SK-N-SH treated with all-trans-retinoic acid at 6 μM for 48 hours (cell line): ENCODE results near the gene HCLS1.

Experiments used
- ATAC-seq: fragments of 200-7000 bp; cut with Tn5 transposase; 3 replicates; pipeline ENCODE4 v1.9.1; 2020; ENCODE audit warnings: mild to moderate bottlenecking, moderate library complexity
- ARNTL ChIP-seq: fragments of 450-650 bp; formaldehyde crosslinking; IDR thresholded peaks from 2 replicates; pipeline ENCODE4 v1.5.0; 2020; ENCODE audit warnings: low read depth, mild to moderate bottlenecking, moderate library complexity, borderline replicate concordance
- BACH2 ChIP-seq: fragments of 250-450 bp; sonication (Bioruptor Pico); IDR thresholded peaks from 2 replicates; pipeline ENCODE4 v1.9.0; 2021; ENCODE audit warnings: mild to moderate bottlenecking, borderline replicate concordance
- CSDC2 ChIP-seq: fragments of 250-450 bp; sonication (Bioruptor Pico); IDR thresholded peaks from 2 replicates; pipeline ENCODE4 v1.5.0; 2020; ENCODE audit warnings: mild to moderate bottlenecking, moderate library complexity
- CSRNP3 ChIP-seq: fragments of 250-450 bp; sonication (Bioruptor Pico); IDR thresholded peaks from 2 replicates; pipeline ENCODE4 v1.5.1; 2021; ENCODE audit warnings: mild to moderate bottlenecking, moderate library complexity
- ESRRG ChIP-seq: fragments of 250-450 bp; sonication (Bioruptor Pico); IDR thresholded peaks from 2 replicates; pipeline ENCODE4 v1.6.1; 2021; ENCODE audit warnings: mild to moderate bottlenecking
- ISL1 ChIP-seq: fragments of 250-450 bp; sonication (Bioruptor Pico); IDR thresholded peaks from 2 replicates; pipeline ENCODE4 v2.1.2; 2022; ENCODE audit warnings: mild to moderate bottlenecking, moderate library complexity
- OSR1 ChIP-seq: fragments of 250-450 bp; sonication (Bioruptor Pico); IDR thresholded peaks from 2 replicates; pipeline ENCODE4 v1.8.0; 2022; ENCODE audit warnings: moderate library complexity, mild to moderate bottlenecking, inconsistent platforms
- POU6F1 ChIP-seq: fragments of 250-450 bp; sonication (Bioruptor Pico); IDR thresholded peaks from 2 replicates; pipeline ENCODE4 v1.8.0; 2021; ENCODE audit warnings: low read depth, mild to moderate bottlenecking, moderate library complexity, borderline replicate concordance
- PPARA ChIP-seq: fragments of 250-450 bp; sonication (Bioruptor Pico); IDR thresholded peaks from 2 replicates; pipeline ENCODE4 v1.5.0; 2020; ENCODE audit warnings: mild to moderate bottlenecking, borderline replicate concordance
- SNAI2 ChIP-seq: fragments of 250-450 bp; sonication (Bioruptor Pico); IDR thresholded peaks from 2 replicates; pipeline ENCODE4 v1.5.0; 2020; ENCODE audit warnings: mild to moderate bottlenecking, moderate library complexity
- TCF4 ChIP-seq: fragments of 250-450 bp; sonication (Bioruptor Pico); IDR thresholded peaks from 2 replicates; pipeline ENCODE4 v1.8.0; 2021; ENCODE audit warnings: mild to moderate bottlenecking, moderate library complexity, borderline replicate concordance
- TOX ChIP-seq: fragments of 250-450 bp; sonication (Bioruptor Pico); IDR thresholded peaks from 2 replicates; pipeline ENCODE4 v1.8.0; 2021; ENCODE audit warnings: mild to moderate bottlenecking, moderate library complexity, borderline replicate concordance
- TSHZ2 ChIP-seq: fragments of 250-450 bp; sonication (Bioruptor Pico); IDR thresholded peaks from 2 replicates; pipeline ENCODE4 v1.5.0; 2020; ENCODE audit warnings: mild to moderate bottlenecking, moderate library complexity
- ZC3H10 ChIP-seq: fragments of 250-450 bp; sonication (Bioruptor Pico); IDR thresholded peaks from 2 replicates; pipeline ENCODE4 v1.5.1; 2021; ENCODE audit warnings: mild to moderate bottlenecking, moderate library complexity
- ZFP3 ChIP-seq: fragments of 250-450 bp; sonication (Bioruptor Pico); IDR thresholded peaks from 2 replicates; pipeline ENCODE4 v1.5.0; 2020; ENCODE audit warnings: mild to moderate bottlenecking, moderate library complexity
- ZFP30 ChIP-seq: fragments of 450-650 bp; formaldehyde crosslinking; IDR thresholded peaks from 2 replicates; pipeline ENCODE4 v1.5.0; 2022; ENCODE audit warnings: mild to moderate bottlenecking, moderate library complexity
- ZNF565 ChIP-seq: fragments of 450-650 bp; formaldehyde crosslinking; conservative IDR thresholded peaks from 2 replicates; pipeline ENCODE4 v1.5.0; 2020; ENCODE audit warnings: low read depth, mild to moderate bottlenecking, moderate library complexity
- ZNF70 ChIP-seq: fragments of 450-650 bp; formaldehyde crosslinking; IDR thresholded peaks from 2 replicates; pipeline ENCODE4 v1.5.0; 2020; ENCODE audit warnings: mild to moderate bottlenecking, moderate library complexity
- ZNF8 ChIP-seq: fragments of 450-650 bp; formaldehyde crosslinking; IDR thresholded peaks from 2 replicates; pipeline ENCODE4 v1.5.0; 2020; ENCODE audit warnings: mild to moderate bottlenecking, moderate library complexity
- TF ChIP-seq, protein P1 (sequence below): fragments of 250-450 bp; sonication (Bioruptor Pico); IDR thresholded peaks from 2 replicates; pipeline ENCODE4 v1.8.0; 2020; ENCODE audit warnings: mild to moderate bottlenecking, moderate library complexity, borderline replicate concordance

Gene HCLS1

GRCh38 chr3:121663171-121663847 is 2.6 kb upstream of the HCLS1 start:
- no peak for ATAC-seq
- no peak for TF ChIP-seq ZNF565 (CRISPR knock-in tag)
- TF ChIP-seq TSHZ2 (CRISPR knock-in tag): no peak
- no peak for TF ChIP-seq TCF4
- no peak for TF ChIP-seq CSDC2
- TF ChIP-seq ARNTL (CRISPR knock-in tag): no peak
- no peak for TF ChIP-seq ISL1 (CRISPR knock-in tag)
- no peak for TF ChIP-seq TOX (CRISPR knock-in tag)
- no peak for TF ChIP-seq SNAI2 (CRISPR knock-in tag)
- no peak for TF ChIP-seq ZNF8 (CRISPR knock-in tag)
- TF ChIP-seq ZNF70 (CRISPR knock-in tag): no peak
- TF ChIP-seq PPARA: no peak
- TF ChIP-seq ZFP3: no peak
- TF ChIP-seq ZC3H10: no peak
- TF ChIP-seq BACH2 (CRISPR knock-in tag): no peak
- no peak for TF ChIP-seq POU6F1 (CRISPR knock-in tag)
- TF ChIP-seq OSR1: no peak
- TF ChIP-seq, protein P1, sequence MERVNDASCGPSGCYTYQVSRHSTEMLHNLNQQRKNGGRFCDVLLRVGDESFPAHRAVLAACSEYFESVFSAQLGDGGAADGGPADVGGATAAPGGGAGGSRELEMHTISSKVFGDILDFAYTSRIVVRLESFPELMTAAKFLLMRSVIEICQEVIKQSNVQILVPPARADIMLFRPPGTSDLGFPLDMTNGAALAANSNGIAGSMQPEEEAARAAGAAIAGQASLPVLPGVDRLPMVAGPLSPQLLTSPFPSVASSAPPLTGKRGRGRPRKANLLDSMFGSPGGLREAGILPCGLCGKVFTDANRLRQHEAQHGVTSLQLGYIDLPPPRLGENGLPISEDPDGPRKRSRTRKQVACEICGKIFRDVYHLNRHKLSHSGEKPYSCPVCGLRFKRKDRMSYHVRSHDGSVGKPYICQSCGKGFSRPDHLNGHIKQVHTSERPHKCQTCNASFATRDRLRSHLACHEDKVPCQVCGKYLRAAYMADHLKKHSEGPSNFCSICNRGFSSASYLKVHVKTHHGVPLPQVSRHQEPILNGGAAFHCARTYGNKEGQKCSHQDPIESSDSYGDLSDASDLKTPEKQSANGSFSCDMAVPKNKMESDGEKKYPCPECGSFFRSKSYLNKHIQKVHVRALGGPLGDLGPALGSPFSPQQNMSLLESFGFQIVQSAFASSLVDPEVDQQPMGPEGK (CRISPR knock-in tag): no peak
- TF ChIP-seq ESRRG (CRISPR knock-in tag): no peak
- TF ChIP-seq CSRNP3 (CRISPR knock-in tag): no peak
- no peak for TF ChIP-seq ZFP30 (CRISPR knock-in tag)

GRCh38 chr3:121662742-121663141 is 2.0 kb upstream of the HCLS1 start:
- ATAC-seq: no peak
- TF ChIP-seq POU6F1 (CRISPR knock-in tag) (no peak), ARNTL (CRISPR knock-in tag) (no peak), ZFP30 (CRISPR knock-in tag) (no peak), ESRRG (CRISPR knock-in tag) (no peak), ZC3H10 (no peak), ZNF70 (CRISPR knock-in tag) (no peak), ZNF8 (CRISPR knock-in tag) (no peak)
- TF ChIP-seq, protein P1 (CRISPR knock-in tag): no peak
